Cardiac fibroblast (primary cell): ENCODE results near the gene KLF3.

Experiments used
- DNase-seq, 2 donors: peaks; one replicate each; pipeline versions ENCODE4 v3.0.0 to v3.0.0-alpha.2; 2010; ENCODE audit warnings: low read depth in 2 of 2
- H3K4me3 ChIP-seq, 2 donors: replicated peaks in 1 of 2; 1 replicate in 1 of 2; 2 replicates in 1 of 2; pipeline ENCODE4 v1.5.1; 2011; ENCODE audit warnings: low read depth in 2 of 2, low read length in 2 of 2, mild to moderate bottlenecking in 2 of 2, moderate library complexity in 1 of 2
- TF ChIP-seq, protein P1 (sequence below): IDR thresholded peaks from one replicate; pipeline ENCODE4 v1.5.1; 2011; ENCODE audit warnings: low read depth, mild to moderate bottlenecking, low read length, inconsistent platforms

KLF3 gene

DNA sequence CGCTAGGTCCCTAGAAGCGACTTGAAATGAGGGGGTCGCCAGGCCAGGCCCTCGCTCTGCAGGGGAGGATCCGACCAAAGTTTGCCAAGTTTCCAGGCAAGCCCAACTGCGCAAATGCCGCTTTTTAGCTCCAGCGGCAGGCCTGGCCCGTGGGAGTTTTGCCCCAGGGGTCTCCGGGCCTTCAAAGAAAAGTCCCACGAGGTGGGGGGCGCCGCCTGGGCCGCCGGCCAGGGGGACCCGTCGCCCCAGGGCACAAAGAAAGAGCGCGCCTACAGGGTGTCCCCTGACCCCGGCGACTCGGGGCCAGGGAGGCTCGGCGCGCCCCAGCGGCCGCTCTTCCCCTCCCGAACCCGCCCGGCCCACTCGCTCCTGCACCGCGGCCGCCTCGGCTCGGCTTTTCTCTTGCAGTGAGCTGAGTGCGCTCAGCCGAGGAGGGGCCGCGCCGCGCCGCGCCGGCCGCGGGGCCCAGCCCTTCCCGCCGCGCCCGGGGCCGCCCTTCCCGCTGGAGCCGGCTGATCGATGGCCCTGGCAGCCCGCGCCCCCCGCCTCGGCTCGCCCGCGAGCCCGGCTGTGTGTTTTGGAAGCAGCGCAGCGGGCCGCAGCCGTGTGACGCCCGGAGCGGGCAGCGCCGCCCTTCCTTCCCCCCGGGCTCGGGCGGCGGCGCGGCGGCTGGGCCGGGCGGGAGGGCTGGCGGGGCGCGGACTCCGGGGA lies 754 bp upstream of the KLF3 start:
- DNase-seq: peak; percentile 45 to 52
- TF ChIP-seq, protein P1, sequence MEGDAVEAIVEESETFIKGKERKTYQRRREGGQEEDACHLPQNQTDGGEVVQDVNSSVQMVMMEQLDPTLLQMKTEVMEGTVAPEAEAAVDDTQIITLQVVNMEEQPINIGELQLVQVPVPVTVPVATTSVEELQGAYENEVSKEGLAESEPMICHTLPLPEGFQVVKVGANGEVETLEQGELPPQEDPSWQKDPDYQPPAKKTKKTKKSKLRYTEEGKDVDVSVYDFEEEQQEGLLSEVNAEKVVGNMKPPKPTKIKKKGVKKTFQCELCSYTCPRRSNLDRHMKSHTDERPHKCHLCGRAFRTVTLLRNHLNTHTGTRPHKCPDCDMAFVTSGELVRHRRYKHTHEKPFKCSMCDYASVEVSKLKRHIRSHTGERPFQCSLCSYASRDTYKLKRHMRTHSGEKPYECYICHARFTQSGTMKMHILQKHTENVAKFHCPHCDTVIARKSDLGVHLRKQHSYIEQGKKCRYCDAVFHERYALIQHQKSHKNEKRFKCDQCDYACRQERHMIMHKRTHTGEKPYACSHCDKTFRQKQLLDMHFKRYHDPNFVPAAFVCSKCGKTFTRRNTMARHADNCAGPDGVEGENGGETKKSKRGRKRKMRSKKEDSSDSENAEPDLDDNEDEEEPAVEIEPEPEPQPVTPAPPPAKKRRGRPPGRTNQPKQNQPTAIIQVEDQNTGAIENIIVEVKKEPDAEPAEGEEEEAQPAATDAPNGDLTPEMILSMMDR: no peak

DNA sequence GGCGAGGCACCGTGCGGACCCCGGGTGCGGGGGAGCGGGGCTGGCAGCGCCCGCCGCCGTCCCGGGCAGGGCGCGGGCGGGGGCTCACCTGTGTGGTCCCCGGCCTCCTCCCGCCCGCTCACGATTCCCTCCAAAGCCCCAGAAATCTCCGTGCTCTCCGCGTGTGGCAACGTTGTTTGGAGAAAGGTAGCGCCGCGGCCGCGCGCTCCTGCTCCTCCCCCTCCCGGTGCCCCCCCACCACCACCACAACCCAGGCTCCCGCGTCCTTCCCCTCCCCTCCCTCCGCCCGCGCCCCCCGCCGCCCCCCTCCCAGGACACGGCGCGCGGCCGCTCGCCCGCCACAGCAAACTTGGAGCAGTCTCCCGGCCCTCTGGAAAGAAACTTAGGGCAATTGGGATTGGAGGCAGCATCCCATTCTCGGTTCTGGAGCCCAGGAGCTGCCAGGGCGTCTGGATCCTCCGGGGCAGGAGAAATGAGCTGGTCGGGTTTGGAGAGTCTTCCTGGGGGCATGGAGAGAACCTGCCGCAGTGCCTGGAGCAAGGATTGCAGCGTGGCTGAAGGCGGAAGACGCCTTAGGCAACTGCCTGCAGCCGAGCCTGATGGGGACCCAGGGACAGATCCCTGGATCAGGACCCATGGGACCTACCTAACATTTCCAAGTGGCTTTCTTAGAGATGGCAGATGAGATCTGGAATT lies 855 bp downstream of the KLF3 start:
- DNase-seq: peak; percentile 60 to 63
- TF ChIP-seq, protein P1: no peak
- H3K4me3 ChIP-seq: peak overlapping the region; percentile 82 to 97

More for the DNA sequence above, 754 bp upstream of the KLF3 start:
- peak overlapping the region; percentile 58 to 59 for H3K4me3 ChIP-seq

DNA sequence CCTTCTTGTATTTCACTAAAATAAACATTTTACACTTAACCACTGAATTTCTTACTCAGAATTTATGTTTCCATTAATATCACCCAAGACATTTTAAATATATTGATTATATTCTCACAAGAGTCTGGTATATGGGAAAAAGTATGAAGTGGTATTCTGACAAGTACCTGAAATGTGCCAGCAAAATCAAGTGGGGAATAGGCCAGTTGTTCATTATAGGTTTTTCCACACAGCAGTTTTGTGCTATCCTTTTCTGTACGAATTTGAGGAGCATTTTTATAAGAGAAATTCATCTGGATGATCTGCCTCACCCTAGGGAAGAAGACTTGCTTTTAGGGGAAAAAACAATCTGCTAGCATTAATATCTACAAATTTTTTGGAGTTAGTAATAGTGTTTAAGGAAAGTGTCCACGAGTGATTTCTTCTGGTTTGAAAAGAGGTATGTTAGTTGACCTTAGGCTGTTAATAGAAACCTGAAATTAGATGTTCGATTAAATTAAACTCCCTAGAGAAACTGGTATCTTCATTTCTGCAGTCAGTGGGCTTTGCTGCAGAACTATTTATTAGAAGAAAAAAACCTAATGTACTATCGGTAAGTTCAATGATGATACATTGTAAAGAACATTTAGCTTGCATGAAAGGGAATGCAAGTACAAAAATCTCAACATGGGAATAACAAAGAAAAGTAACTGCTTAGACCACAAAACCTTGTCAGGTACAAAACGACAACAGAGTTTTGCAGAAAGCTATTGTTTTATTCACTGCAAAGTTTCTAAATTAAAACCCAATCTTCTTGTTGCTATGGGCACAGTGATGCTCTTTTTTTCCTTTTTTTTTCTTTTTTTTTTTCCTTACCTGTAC lies 1.8 kb downstream of the KLF3 start:
- peak overlapping the region; percentile 82 to 97 for H3K4me3 ChIP-seq
- TF ChIP-seq, protein P1: no peak
- DNase-seq: no peak

DNA sequence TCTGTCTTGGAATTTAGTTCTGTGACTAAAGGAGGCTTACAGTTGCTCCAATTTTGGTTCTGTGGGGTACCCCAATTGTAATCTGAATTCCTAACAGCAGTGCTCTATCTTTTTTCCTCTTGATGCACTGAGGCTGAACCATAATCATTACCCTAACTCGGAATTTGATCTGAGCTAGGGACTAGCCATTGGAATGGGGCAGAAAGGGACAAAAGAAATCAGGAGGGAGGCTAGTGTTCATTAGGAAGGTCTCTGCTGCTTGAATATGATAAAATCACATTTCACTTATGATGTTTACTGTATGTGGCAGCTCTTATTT lies 2.7 kb downstream of the KLF3 start:
- no peak for DNase-seq
- TF ChIP-seq, protein P1: no peak
- H3K4me3 ChIP-seq: peak overlapping the region; percentile 82 to 97

DNA sequence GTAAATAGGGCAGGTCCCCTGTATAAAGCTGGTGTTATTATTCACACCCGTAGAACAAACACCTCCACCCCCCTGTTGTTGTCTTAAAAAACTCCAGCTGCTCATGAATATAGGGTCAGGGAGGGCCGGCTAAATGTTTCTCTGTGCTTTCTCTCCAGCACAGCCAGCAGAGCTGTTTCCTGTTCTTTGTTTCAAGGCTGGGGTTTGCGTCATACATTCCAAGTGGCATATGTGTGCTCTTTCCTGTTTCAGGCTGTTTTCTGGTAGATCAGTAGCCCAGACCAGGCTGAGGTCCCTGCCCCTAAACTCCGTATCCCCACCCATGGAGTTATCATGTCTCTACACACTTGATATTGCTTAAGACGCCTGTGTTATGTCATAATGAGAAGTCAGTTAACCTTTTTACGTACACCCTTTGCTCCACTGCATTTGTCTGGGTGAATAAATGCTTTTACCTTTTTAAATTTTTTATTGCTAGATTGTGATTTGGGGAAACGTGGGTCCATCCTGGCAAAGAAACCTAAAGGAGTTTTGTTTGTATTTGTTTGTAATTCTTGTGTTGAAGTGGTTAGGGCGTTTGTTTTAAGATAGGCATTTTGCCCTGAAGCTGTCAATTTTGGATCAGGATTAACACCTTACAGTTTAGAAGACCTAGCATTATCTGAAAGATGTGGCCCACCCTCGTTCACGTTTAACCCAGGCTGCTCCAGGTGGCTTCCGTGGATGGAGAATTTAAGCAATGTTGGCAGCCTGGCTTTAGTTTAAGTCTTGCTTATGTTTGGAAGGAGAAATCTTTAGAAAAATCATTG lies 3.3 kb downstream of the KLF3 start:
- H3K4me3 ChIP-seq: peak overlapping the region; percentile 82 to 97
- peak; percentile 99 to 100 for DNase-seq
- TF ChIP-seq, protein P1: no peak
